HepG2 (cell line): Measurements from ENCODE around the gene SLC16A3. TPM values are rescaled to one million over a fixed set of nuclear protein-coding genes. Genes with fewer than 3 reads are reported as not detected.
A peak's percentile ranks its signal among the peaks of the same experiment; 100 is the strongest.

Experiments used
- FIP1L1 ChIP-seq: fragments of 200-400 bp; formaldehyde crosslinking; IDR thresholded peaks from 2 replicates; pipeline ENCODE4 v1.6.1; 2018; ENCODE audit warnings: low read depth, mild to moderate bottlenecking, low read length, moderate library complexity, borderline replicate concordance; ENCODE audit not compliant: insufficient read depth
- FOXM1 ChIP-seq: sonication (generic); formaldehyde crosslinking; IDR thresholded peaks from 2 replicates; pipeline ENCODE4 v1.5.0; 2020; ENCODE audit warnings: missing genetic modification reagents
- FOXO1 ChIP-seq: sonication (generic); formaldehyde crosslinking; IDR thresholded peaks from 2 replicates; pipeline ENCODE4 v1.4.0; 2020; ENCODE audit warnings: missing genetic modification reagents
- PHF5A ChIP-seq: IDR thresholded peaks from one replicate; pipeline ENCODE4 v1.6.1; 2018; ENCODE audit warnings: low read depth, missing genetic modification reagents; ENCODE audit not compliant: unreplicated experiment
- SP140L ChIP-seq: sonication (generic); formaldehyde crosslinking; IDR thresholded peaks from 2 replicates; pipeline ENCODE4 v1.4.0; 2020; ENCODE audit warnings: missing genetic modification reagents, borderline replicate concordance
- TARDBP ChIP-seq: sonication (generic); formaldehyde crosslinking; IDR thresholded peaks from 2 replicates; pipeline ENCODE4 v1.8.0; 2022; ENCODE audit warnings: mild to moderate bottlenecking, missing genetic modification reagents
- ZBTB20 ChIP-seq: sonication (generic); formaldehyde crosslinking; IDR thresholded peaks from 2 replicates; pipeline ENCODE4 v1.8.1; 2023; ENCODE audit warnings: missing genetic modification reagents, low read depth, mild to moderate bottlenecking, borderline replicate concordance
- ZBTB8A ChIP-seq: sonication (generic); formaldehyde crosslinking; IDR thresholded peaks from 2 replicates; pipeline ENCODE4 v1.4.0; 2020; ENCODE audit warnings: mild to moderate bottlenecking, low read depth, missing genetic modification reagents, borderline replicate concordance
- ZNF547 ChIP-seq: sonication (generic); formaldehyde crosslinking; IDR thresholded peaks from 2 replicates; pipeline ENCODE4 v1.5.1; 2020; ENCODE audit warnings: mild to moderate bottlenecking, missing genetic modification reagents
- ZNF652 ChIP-seq: IDR thresholded peaks from 2 replicates; pipeline ENCODE4 v1.6.1; 2016; ENCODE audit warnings: low read depth, borderline replicate concordance
- ZNF703 ChIP-seq: sonication (generic); formaldehyde crosslinking; IDR thresholded peaks from 2 replicates; pipeline ENCODE4 v1.5.1; 2020; ENCODE audit warnings: missing genetic modification reagents, mild to moderate bottlenecking, moderate library complexity, borderline replicate concordance
- ZNF772 ChIP-seq: sonication (generic); formaldehyde crosslinking; IDR thresholded peaks from 2 replicates; pipeline ENCODE4 v1.5.0; 2020; ENCODE audit warnings: mild to moderate bottlenecking, missing genetic modification reagents
- ZSCAN31 ChIP-seq: sonication (generic); formaldehyde crosslinking; IDR thresholded peaks from 2 replicates; pipeline ENCODE4 v1.5.0; 2020; ENCODE audit warnings: low read depth, mild to moderate bottlenecking, missing genetic modification reagents
- polyA plus RNA-seq, 8 experiments: library from polyadenylated mRNA; depleted of rRNA in 3 of 8; stranded (reverse) in 7 of 8; unstranded in 1 of 8; fragments of >200 nt; fragmentation: Illumina TruSeq in 4 of 8; extraction: Trizol in 4 of 8; gene quantifications; 2 replicates each; pipeline versions ENCODE4 v1.2.1 to v1.2.3, GENCODE V29; 2011 to 2016; ENCODE audit warnings: low read depth in 4 of 8, missing spikeins in 1 of 8, mixed read lengths in 1 of 8; ENCODE audit not compliant: insufficient read depth in 1 of 8
- total RNA-seq, 5 experiments: library from RNA; depleted of rRNA; stranded (reverse); fragments of >200 nt; fragmentation: Illumina TruSeq; extraction: Trizol; gene quantifications; 2 replicates each; pipeline ENCODE4 v1.2.3, GENCODE V29; 2016; ENCODE audit warnings: low read depth in 1 of 5
- TF ChIP-seq, protein P1 (sequence below): sonication (generic); formaldehyde crosslinking; IDR thresholded peaks from 2 replicates; pipeline ENCODE4 v1.5.1; 2020; ENCODE audit warnings: mild to moderate bottlenecking, missing genetic modification reagents, borderline replicate concordance
- TF ChIP-seq, protein P2 (sequence below): sonication (generic); formaldehyde crosslinking; IDR thresholded peaks from 2 replicates; pipeline ENCODE4 v1.5.0; 2020; ENCODE audit warnings: missing genetic modification reagents, mild to moderate bottlenecking, borderline replicate concordance
- TF ChIP-seq, protein P3 (sequence below): sonication (generic); formaldehyde crosslinking; IDR thresholded peaks from 2 replicates; pipeline ENCODE4 v1.4.0; 2020; ENCODE audit warnings: missing genetic modification reagents
- TF ChIP-seq, protein P4 (sequence below): sonication (generic); formaldehyde crosslinking; IDR thresholded peaks from 2 replicates; pipeline ENCODE4 v1.4.0; 2020; ENCODE audit warnings: low read depth, mild to moderate bottlenecking, missing genetic modification reagents
- TF ChIP-seq, protein P5 (sequence below): IDR thresholded peaks from 2 replicates; pipeline ENCODE4 v1.6.1; 2016; ENCODE audit warnings: control low read depth

The SLC16A3 gene
- total and polyA plus RNA-seq, 2 of the 13 experiments (the other 11 are each of a cell fraction or from before 2014, with no cell fraction given) = 242 to 349 TPM

DNA sequence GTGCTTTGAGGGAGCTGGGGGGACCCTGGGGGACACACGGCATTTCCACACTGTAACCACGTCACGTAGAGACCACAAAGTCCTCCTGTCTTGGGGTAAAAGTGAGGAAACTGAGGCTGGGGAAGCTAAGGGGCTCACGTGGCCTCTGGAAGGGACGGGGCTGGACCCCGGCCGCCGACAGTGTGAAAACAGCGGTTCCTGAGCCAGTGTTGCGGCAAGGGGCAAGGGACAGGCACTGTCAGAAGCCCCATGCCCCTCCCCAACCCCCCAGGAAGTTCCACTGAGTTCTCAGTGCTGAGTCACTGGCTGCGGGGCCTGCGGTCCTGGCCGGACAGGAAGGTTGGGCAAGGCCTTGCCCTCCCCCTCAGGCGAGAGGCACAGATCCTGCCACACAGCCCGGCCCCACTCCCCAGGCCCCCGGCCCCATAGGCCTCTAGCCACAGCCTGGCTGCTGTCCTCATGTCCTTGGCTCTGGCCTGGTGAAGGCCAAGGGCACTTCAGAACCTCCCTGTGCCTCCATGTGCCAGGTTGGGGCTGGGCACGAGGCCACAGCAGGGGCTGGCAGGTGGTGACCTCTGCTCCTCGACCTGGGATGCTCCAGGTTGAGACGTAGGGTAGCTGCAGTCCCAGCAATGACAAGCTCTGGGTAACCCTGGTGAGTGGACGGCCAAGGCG is 11.2 kb upstream of the SLC16A3 start (continued):
- TF ChIP-seq, protein P1, sequence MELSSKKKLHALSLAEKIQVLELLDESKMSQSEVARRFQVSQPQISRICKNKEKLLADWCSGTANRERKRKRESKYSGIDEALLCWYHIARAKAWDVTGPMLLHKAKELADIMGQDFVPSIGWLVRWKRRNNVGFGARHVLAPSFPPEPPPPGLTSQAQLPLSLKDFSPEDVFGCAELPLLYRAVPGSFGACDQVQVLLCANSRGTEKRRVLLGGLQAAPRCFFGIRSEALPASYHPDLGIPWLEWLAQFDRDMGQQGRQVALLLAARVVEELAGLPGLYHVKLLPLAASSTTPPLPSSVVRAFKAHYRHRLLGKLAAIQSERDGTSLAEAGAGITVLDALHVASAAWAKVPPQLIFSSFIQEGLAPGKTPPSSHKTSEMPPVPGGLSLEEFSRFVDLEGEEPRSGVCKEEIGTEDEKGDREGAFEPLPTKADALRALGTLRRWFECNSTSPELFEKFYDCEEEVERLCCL (CRISPR knock-in tag) = no peak
- TF ChIP-seq PHF5A (CRISPR knock-in tag) (no peak), ZNF772 (CRISPR knock-in tag) (no peak), SP140L (CRISPR knock-in tag) (no peak), ZBTB8A (no peak), FIP1L1 (no peak; the same call in 1 of the 2 replicates), ZNF703 (CRISPR knock-in tag) (no peak), ZBTB20 (CRISPR knock-in tag) (peak; percentile 85; the same call in 1 of the 2 replicates), FOXM1 (CRISPR knock-in tag) (peak; percentile 34; the same call in 1 of the 2 replicates), ZNF652 (CRISPR knock-in tag) (no peak), TARDBP (CRISPR knock-in tag) (peak; percentile 70), FOXO1 (no peak; the same call in none of the 2 replicates), ZNF547 (CRISPR knock-in tag) (no peak), ZSCAN31 (no peak)
- TF ChIP-seq, protein P2, sequence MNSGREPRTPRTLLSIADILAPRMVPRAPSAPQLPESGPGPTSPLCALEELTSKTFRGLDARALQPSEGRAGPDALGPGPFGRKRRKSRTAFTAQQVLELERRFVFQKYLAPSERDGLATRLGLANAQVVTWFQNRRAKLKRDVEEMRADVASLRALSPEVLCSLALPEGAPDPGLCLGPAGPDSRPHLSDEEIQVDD (CRISPR knock-in tag) = peak; percentile 80; the same call in 1 of the 2 replicates
- TF ChIP-seq, protein P3, sequence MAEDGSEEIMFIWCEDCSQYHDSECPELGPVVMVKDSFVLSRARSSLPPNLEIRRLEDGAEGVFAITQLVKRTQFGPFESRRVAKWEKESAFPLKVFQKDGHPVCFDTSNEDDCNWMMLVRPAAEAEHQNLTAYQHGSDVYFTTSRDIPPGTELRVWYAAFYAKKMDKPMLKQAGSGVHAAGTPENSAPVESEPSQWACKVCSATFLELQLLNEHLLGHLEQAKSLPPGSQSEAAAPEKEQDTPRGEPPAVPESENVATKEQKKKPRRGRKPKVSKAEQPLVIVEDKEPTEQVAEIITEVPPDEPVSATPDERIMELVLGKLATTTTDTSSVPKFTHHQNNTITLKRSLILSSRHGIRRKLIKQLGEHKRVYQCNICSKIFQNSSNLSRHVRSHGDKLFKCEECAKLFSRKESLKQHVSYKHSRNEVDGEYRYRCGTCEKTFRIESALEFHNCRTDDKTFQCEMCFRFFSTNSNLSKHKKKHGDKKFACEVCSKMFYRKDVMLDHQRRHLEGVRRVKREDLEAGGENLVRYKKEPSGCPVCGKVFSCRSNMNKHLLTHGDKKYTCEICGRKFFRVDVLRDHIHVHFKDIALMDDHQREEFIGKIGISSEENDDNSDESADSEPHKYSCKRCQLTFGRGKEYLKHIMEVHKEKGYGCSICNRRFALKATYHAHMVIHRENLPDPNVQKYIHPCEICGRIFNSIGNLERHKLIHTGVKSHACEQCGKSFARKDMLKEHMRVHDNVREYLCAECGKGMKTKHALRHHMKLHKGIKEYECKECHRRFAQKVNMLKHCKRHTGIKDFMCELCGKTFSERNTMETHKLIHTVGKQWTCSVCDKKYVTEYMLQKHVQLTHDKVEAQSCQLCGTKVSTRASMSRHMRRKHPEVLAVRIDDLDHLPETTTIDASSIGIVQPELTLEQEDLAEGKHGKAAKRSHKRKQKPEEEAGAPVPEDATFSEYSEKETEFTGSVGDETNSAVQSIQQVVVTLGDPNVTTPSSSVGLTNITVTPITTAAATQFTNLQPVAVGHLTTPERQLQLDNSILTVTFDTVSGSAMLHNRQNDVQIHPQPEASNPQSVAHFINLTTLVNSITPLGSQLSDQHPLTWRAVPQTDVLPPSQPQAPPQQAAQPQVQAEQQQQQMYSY (CRISPR knock-in tag) = 0 out of 2 replicates have a peak, but pooled peaks have one; percentile 13
- TF ChIP-seq, protein P4, sequence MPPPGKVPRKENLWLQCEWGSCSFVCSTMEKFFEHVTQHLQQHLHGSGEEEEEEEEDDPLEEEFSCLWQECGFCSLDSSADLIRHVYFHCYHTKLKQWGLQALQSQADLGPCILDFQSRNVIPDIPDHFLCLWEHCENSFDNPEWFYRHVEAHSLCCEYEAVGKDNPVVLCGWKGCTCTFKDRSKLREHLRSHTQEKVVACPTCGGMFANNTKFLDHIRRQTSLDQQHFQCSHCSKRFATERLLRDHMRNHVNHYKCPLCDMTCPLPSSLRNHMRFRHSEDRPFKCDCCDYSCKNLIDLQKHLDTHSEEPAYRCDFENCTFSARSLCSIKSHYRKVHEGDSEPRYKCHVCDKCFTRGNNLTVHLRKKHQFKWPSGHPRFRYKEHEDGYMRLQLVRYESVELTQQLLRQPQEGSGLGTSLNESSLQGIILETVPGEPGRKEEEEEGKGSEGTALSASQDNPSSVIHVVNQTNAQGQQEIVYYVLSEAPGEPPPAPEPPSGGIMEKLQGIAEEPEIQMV (CRISPR knock-in tag) = no peak
- TF ChIP-seq, protein P5, sequence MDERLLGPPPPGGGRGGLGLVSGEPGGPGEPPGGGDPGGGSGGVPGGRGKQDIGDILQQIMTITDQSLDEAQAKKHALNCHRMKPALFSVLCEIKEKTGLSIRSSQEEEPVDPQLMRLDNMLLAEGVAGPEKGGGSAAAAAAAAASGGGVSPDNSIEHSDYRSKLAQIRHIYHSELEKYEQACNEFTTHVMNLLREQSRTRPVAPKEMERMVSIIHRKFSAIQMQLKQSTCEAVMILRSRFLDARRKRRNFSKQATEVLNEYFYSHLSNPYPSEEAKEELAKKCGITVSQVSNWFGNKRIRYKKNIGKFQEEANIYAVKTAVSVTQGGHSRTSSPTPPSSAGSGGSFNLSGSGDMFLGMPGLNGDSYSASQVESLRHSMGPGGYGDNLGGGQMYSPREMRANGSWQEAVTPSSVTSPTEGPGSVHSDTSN (CRISPR knock-in tag) = no peak
